Psoas muscle (tissue), 8 donors: ENCODE measurements around the gene UACA. TPM values are rescaled to one million over a fixed set of nuclear protein-coding genes. Genes with fewer than 3 reads are reported as not detected.

Source experiments
- ATAC-seq, 4 donors: fragments of 200-7000 bp; cut with Tn5 transposase; one replicate each; pipeline ENCODE4 v1.9.1; 2020; ENCODE audit warnings: moderate library complexity in 3 of 4, mild to moderate bottlenecking in 2 of 4
- DNase-seq, 2 donors: peaks; one replicate each; pipeline ENCODE4 v3.0.0-alpha.2; 2020
- H3K27ac ChIP-seq: fragments of 200-600 bp; one replicate; pipeline ENCODE4 v1.8.0; 2022
- H3K27me3 ChIP-seq, 3 donors: fragments of 200-600 bp in 1 of 3; one replicate each; pipeline versions ENCODE4 v1.6.1 to v1.8.0; 2013 to 2022; ENCODE audit warnings: low read length in 2 of 3, mild to moderate bottlenecking in 2 of 3, moderate library complexity in 1 of 3; ENCODE audit not compliant: insufficient read depth in 3 of 3
- H3K36me3 ChIP-seq, 2 donors: fragments of 200-600 bp in 1 of 2; one replicate each; pipeline versions ENCODE4 v1.6.1 to v1.8.0; 2013 to 2022; ENCODE audit warnings: low read depth in 1 of 2, mild to moderate bottlenecking in 1 of 2, moderate library complexity in 1 of 2; ENCODE audit not compliant: insufficient read depth in 1 of 2
- H3K4me1 ChIP-seq: fragments of 200-600 bp; one replicate; pipeline ENCODE4 v1.8.0; 2022
- H3K4me3 ChIP-seq: fragments of 200-600 bp; one replicate; pipeline ENCODE4 v1.8.0; 2022; ENCODE audit warnings: mild to moderate bottlenecking
- H3K9me3 ChIP-seq: fragments of 200-600 bp; one replicate; pipeline ENCODE4 v1.8.0; 2022
- CTCF ChIP-seq: fragments of 200-600 bp; IDR thresholded peaks from one replicate; pipeline ENCODE4 v1.8.0; 2022; ENCODE audit warnings: antibody characterized with exemption
- WGBS, 3 donors: extraction: QIAGEN DNeasy Blood & Tissue Kit; methylation state at CpG; one replicate each; pipeline versions ENCODE4 v1.1.6 to v1.1.7; 2013; 5-methylcytosine and 5-hydroxymethylcytosine counted together
- intact Hi-C, 2 donors: fragments of 100-400 bp; cut with DNase I; formaldehyde crosslinking; loops; one replicate each; pipeline versions ENCODE4 v1.11.0 to v1.14.2; 2022
- polyA plus RNA-seq, 3 donors: library from polyadenylated mRNA; stranded (reverse); fragments of 200-250 nt; gene quantifications; one replicate each; pipeline ENCODE4 v1.2.3, GENCODE V29; 2013
- total RNA-seq, 4 donors: library from RNA; stranded (reverse); fragmentation: NEBNext Ultra II Directional in 2 of 4; extraction: Animal tissue kit (Norgen Biotek cat#: 25700) in 2 of 4; gene quantifications; one replicate each; pipeline versions ENCODE4 v1.2.1 to v1.2.4, GENCODE V29; 2021 to 2023
- donor health status: healthy with polysubstance abuse.
- donor health status: DM: no; HTN: no; CAD: no; lungs with moderate emphysema.
- donor health status: Bipolar disorder and iron deficiency.
- donor health status: healthy.
- donor health status: DM: yes; HTN: yes; CAD: no.
- donor health status: DM: no; HTN: no; CAD: no.
- donor health status: DM: no; HTN: no; CAD: no.
- donor health status: DM: yes; HTN: yes; CAD: no.

The UACA gene
- total and polyA plus RNA-seq, 7 donors: 17.0 to 426 (median 138) TPM

- no peak for TF ChIP-seq CTCF
- no peak for ATAC-seq
- Histone ChIP-seq H3K4me3 (no peak overlapping the region), H3K9me3 (no peaks in the 10 kb centered on the region), H3K27me3 (no peaks in the 10 kb centered on the region), H3K27ac (no peak overlapping the region), H3K36me3 (no peaks in the 10 kb centered on the region), H3K4me1 (peaks cover 6% of the 10 kb centered on the region)
- intact Hi-C loops: no loop called here
- DNase-seq: no peak
- 81 to 89% (median 87%) methylated on average over 4 of the region's 4 CpGs for WGBS, 3 donors
Measured at GRCh38 chr15:70802629-70803028, 39.3 kb upstream of the UACA start.

- Histone ChIP-seq H3K36me3 (no peaks in the 10 kb centered on the region), H3K9me3 (no peaks in the 10 kb centered on the region), H3K27me3 (no peaks in the 10 kb centered on the region), H3K27ac (no peak overlapping the region), H3K4me3 (no peak overlapping the region), H3K4me1 (no peaks in the 10 kb centered on the region)
- DNase-seq (no peak), ATAC-seq (no peak)
- no peak for TF ChIP-seq CTCF
- intact Hi-C loops: no loop called here
- 94 to 96% (median 94%) methylated on average over 5 of the region's 5 CpGs for WGBS, 3 donors
Measured at GRCh38 chr15:70801109-70801508, 37.8 kb upstream of the UACA start.

- H3K4me1 ChIP-seq: no peaks in the 10 kb centered on the region
- H3K4me3 ChIP-seq: no peak overlapping the region
- peak in 3 of 4 donors; percentile 48 to 53 (median 49) for ATAC-seq
- TF ChIP-seq CTCF: no peak
- 75 to 81% (median 76%) methylated on average over 9 of the region's 9 CpGs for WGBS, 3 donors
- no peaks in the 10 kb centered on the region for H3K27me3 ChIP-seq
- no peaks in the 10 kb centered on the region for H3K36me3 ChIP-seq
- no peak for DNase-seq
- intact Hi-C loops: no loop called here
- H3K27ac ChIP-seq: no peak overlapping the region
- no peaks in the 10 kb centered on the region for H3K9me3 ChIP-seq
Measured at GRCh38 chr15:70799667-70800450, 36.5 kb upstream of the UACA start.

GRCh38 chr15:70797464-70797863 is 34.1 kb upstream of the UACA start:
- Histone ChIP-seq H3K9me3 (no peaks in the 10 kb centered on the region), H3K27me3 (no peaks in the 10 kb centered on the region), H3K4me3 (no peak overlapping the region), H3K36me3 (no peaks in the 10 kb centered on the region), H3K4me1 (no peaks in the 10 kb centered on the region), H3K27ac (no peak overlapping the region)
- ATAC-seq (no peak), DNase-seq (no peak)
- 93 to 97% (median 94%) methylated on average over 5 of the region's 5 CpGs for WGBS, 3 donors
- intact Hi-C loops: no loop called here
- no peak for TF ChIP-seq CTCF
